HG02588 (cell line): ENCODE results near the gene ISG15.
"Not testable (repeated sequence)": the region's sequence is repeated elsewhere in the genome, so short reads cannot be mapped to it uniquely, and the experiment has no call there.

Experiments used
- ATAC-seq: cut with Tn5 transposase; IDR thresholded peaks from one replicate; pipeline ENCODE4 v1.9.1; 2021; ENCODE audit warnings: mild to moderate bottlenecking, moderate library complexity; ENCODE audit not compliant: unreplicated experiment

ISG15 gene

DNA sequence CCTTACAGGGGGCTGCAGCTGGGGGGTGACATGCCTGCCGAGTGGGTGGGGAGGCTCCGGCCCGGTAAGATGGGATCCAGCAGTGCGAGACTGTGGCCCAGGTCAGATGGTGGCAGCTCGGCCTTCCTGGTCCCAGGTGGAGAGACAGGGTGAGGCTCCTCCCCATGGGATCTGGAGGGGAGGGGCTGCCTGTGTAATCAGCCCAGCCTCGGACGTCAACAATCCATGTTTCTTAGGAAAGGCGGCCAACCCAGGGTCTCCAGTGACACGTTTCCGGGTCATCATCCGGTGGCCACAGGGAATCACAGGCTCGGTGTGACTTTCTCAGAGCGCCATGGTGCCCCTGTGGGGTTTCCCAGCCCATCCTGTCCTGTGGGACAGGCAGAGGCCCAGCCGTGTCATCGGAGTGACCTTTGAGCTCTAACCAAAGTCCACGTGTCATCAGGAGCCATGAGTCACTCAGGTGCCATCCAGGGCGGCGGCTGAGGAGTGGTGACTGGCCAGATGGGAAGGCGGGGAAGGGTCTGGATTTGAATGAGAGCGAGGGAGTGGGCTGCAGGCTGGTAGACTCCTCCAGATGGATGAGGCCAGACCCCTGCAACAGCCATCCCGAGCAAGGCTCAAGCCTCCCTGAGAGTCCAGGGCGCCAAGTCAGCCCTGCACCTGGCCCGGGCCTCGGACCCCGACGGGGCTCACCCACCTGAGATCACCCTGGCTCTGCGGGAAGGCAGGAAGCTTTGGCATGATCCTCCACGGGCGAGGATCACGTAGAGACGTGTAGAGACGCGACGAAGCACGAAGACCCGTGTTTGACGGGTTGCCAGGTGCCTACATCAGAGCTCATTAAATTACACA lies 6.8 kb upstream of the ISG15 start:
- no peak for ATAC-seq

DNA sequence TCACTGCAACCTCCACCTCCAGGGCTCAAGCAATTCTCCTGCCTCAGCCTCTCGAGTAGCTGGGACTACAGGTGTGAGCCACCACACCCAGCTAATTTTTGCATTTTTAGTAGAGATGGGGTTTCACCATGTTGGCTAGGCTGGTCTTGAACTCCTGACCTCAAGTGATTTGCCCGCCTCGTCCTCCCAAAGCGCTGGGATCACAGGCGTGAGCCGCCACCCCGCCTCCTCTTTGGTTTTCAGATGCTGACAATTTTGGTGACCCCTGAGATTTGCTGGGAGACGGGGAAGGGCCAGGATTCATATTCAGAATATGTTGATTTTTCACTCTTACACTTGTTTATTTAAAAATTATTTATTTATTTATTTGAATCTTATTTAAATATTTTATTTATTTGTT lies 3.2 kb upstream of the ISG15 start:
- ATAC-seq: not testable (repeated sequence)

DNA sequence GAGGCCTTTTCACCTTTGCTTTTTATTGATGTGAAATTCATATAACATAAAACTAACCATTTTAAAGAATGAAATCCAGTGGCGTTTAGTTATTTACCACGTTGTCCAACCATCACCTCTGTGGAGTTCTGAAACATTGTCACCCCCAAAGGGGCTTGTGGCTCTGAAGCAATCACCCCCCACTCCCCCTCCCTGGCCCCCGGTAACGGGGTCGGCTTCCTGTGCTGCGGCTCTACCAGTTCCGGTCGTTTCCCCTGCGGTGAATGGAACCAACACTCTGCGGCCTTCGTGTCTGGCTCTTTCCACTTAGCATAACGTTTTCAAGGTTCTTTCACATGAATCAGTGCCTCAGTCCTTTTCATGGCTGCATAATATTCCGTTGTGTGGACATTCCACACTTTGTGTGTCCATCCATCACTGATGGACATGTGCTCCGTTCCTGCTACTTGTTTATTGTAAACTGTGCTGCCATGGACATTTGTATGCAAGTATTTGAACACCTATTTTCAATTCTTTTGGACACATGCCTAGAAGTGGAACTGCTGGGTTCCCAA lies 1.8 kb upstream of the ISG15 start:
- ATAC-seq: no peak

DNA sequence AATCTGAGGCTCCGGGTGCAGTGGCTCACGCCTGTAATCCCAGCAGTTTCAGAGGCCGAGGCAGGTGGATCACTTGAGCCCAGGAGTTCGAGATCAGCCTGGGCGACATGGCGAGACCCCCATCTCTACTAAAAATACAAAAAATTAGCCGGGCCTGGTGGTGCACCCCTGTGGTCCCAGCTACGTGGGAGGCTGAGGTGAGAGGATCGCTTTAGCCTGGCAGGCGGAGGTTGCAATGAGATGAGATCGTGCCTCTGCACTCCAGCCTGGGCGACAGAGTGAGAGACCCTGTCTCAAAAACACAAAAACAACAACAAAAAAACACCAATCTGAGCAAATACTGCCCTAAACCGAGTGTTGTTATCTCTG lies 577 bp upstream of the ISG15 start:
- not testable (repeated sequence) for ATAC-seq

DNA sequence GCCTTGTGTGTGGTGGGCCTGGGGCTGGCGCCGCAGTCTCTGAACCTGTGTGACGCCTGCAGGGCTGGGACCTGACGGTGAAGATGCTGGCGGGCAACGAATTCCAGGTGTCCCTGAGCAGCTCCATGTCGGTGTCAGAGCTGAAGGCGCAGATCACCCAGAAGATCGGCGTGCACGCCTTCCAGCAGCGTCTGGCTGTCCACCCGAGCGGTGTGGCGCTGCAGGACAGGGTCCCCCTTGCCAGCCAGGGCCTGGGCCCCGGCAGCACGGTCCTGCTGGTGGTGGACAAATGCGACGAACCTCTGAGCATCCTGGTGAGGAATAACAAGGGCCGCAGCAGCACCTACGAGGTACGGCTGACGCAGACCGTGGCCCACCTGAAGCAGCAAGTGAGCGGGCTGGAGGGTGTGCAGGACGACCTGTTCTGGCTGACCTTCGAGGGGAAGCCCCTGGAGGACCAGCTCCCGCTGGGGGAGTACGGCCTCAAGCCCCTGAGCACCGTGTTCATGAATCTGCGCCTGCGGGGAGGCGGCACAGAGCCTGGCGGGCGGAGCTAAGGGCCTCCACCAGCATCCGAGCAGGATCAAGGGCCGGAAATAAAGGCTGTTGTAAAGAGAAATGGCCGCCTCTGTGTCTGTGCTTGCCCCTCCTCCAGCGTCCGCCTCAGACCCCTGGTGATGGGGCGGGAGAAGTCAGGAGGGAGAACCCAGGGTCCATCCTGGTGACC lies 788 bp downstream of the ISG15 start:
- ATAC-seq: no peak

DNA sequence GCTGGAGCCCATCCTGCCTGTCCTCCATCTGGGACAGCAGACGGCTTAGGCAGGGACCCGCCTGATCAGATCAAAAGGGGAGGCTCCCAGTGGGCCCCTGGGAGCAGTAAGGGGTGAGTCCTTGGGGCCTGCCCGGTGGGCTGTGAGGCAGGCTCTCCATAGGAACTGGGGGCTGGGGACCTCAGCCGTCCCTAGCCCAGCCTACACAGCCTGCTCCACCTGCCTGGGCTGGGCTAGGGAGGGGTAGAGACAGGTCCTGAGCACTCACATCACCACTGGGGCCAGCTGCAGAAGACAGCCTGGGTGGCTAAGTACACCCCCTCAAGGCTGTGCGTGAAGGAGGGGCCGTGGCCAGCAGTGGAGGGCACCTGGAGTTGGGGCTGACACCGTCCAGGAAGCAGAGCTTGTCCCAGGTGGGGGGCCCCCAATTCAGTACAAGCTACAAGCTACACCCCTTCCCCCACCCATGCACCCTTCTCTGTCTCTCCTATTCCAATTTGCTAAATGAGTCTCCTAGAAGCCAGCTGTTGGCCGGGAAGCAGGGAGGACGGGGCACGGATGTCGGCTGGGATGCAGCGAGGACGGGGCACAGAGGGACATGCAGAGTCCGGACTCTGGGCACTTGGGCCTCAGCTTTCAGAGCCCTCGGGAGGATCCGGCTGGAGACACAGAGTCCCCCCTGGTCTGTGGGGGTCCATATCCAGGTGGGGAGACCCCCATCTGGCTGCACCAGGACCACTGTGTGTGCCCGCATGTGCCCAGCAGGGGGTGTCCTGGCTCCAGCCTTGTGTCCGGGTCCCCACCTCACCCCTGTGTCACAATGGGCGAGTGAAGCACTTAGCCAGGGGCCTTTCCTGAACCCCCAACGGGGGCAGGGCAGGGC lies 1.7 kb downstream of the ISG15 start:
- ATAC-seq: no peak

DNA sequence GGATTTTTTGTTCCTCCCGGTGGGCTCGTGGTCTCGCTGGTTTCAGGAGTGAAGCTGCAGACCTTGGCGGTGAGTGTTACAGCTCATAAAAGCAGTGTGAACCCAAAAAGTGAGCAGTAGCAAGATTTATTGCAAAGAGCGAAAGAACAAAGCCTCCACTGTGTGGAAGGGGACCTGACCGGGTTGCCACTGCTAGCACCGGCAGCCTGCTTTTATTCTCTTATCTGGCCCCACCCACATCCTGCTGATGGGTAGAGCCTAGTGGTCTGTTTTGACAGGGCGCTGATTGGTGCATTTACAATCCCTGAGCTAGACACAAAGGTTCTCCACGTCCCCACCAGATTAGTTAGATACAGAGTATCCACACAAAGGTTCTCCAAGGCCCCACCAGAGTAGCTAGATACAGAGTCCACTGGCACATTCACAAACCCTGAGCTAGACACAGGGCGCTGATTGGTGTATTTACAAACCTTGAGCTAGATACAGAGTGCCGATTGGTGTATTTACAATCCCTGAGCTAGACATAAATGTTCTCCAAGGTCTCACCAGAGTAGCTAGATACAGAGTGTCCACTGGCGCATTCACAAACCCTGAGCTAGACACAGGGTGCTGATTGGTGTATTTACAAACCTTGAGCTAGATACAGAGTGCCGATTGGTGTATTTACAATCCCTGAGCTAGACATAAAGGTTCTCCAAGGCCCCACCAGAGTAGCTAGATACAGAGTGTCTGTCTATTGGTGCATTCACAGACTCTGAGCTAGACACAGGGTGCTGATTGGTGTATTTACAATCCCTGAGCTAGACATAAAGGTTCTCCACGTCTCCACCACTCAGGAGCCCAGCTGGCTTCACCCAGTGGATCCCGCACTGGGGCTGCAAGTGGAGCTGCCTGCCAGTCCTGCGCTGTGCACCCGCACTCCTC lies 4.4 kb downstream of the ISG15 start:
- ATAC-seq: not testable (repeated sequence)

DNA sequence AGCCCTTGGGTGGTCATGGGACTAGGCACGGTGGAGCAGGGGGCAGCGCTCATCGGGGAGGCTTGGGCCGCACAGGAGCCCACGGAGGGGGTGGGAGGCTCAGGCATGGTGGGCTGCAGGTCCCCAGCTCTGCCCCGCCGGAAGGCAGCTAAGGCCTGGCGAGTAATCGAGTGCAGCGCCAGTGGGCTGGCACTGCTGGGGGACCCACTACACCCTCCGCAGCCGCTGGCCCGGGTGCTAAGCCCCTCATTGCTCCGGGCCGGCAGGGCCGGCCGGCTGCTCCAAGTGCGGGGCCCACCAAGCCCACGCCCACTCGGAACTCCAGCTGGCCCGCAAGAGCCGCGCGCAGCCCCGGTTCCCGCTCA lies 5.0 kb downstream of the ISG15 start:
- ATAC-seq: not testable (repeated sequence)

DNA sequence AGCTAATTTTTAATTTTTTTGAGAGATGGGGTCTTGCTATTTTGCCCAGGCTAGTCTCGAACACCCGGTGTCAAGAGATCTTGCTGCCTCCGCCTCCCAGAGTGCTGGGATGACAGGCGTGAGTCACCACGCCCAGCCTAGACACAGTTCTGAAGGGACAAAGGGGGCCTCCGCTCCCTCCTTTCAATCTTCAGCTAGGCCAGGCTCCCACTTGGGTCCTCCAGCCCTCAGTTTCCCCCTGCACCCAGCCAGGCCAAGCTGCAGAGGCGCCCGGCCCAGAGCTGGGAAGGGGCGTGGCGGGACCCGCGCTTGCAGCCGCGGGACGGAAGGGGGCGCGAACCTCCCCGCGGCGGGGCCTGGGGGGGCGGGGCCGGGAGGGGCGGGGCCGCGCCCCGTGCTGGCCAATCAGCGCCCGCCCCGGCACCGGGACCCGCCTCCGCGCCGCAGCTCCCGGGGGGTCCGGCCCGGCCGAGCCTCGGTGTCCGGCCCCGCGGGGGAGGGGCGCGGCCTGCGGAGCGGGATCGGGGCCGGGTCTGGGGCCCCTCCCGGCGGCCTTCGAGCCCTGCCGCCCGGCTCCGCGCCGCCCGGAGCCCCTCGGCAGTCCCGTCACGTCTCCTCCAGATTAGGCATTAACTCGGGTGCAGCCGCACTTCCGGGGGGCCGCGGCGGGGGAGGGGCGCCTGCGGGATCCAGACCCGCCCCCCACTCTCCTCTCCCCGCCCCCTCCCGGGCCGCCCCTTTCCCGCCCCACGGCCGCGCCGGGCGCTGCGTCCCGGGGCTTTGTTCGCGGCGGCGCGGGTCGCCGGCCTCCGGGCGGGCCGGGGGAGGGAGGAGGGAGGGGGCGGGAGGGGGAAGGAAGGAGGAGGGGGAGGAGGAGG lies 6.1 kb downstream of the ISG15 start:
- peak; percentile 56 for ATAC-seq

DNA sequence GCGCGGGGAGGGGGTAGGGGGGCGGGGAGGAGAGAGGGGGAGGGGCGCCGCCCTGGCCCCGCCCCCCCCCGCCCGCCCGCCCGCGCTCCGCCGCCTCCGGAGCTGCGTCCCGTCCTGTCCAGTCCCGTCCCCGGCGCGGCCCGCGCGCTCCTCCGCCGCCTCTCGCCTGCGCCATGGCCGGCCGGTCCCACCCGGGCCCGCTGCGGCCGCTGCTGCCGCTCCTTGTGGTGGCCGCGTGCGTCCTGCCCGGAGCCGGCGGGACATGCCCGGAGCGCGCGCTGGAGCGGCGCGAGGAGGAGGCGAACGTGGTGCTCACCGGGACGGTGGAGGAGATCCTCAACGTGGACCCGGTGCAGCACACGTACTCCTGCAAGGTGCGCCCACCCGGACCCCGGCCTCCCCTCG lies 6.7 kb downstream of the ISG15 start, which contains the start of gene AGRN:
TSS of gene AGRN (plus strand) at position 121 of the 405 bp plus-strand sequence. CDS start at position 174, 53 bp downstream.
- ATAC-seq: peak; percentile 29

DNA sequence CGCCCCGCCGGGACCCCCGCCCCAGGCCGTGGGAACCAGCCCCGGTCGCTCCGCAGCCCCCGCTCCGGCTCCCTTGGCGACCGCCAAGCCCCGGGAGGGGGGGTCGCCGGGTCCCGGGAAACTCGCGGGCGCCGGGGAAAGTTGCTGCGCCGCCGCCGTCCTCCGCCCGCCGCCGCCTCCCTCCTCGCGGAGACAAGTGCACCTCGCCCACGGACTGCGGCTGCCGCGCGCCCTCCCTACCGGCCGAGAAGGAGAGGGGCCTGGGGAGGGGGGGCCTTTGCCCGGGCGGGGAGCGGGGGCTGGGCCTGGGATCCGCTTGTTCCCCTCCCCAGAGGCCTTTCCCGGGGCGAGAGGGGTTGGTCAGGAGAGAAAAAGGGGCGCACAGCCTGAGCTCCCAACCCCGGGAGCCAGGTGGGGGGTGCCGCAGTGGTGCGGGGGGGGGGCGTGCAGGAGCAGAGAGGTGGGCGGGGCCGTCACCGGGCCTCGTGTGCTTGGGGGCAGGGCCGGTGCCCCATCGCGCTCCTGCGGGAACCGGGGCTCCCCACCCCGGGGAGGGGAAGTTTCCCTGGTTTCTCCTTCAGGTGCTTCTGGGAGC lies 7.2 kb downstream of the ISG15 start:
- peak; percentile 8 for ATAC-seq

DNA sequence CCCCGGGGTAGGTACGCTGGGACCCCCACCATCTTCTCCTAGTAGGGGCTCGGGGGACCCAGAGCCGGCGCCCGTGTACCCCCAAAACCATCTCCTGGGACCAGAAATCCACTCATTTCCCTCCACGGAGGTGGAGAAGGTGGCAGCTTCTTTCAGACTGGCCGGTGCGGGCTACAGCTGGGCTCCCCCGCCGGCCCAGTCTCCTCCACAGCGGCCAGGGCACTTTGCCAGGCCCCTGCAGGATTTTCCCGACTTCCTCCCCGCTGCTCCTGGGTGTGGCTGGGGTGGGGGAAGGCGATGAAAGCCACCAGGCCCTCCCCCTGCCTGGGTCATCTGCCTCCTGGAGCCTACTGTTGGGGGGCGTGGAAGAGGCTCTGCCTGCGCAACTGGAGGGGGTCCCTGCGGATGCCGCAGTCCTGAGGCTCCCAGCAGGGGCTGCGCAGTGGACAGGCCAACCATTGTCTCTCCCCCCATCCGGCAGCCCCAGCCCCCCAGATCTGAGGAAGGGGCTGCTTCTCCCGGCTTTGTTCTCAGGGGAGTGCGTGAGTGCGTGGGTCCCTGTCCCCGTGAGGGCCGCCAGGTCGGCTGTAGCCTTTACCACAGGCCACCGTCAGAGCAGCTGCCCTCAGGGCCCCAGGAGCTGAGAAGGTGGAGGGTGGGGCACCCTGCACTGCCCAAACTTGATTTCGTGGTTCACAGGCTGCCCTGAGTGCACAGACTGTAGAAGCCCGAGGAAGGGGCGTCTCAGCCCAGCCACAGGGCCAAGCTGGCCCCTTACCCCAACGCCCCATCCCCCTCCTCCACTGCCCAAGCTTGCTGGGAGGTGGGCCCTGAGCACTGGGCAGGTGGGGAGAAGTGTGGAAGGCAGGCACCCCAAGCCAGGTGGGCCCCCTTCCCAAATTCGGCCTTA lies 8.0 kb downstream of the ISG15 start:
- no peak for ATAC-seq

DNA sequence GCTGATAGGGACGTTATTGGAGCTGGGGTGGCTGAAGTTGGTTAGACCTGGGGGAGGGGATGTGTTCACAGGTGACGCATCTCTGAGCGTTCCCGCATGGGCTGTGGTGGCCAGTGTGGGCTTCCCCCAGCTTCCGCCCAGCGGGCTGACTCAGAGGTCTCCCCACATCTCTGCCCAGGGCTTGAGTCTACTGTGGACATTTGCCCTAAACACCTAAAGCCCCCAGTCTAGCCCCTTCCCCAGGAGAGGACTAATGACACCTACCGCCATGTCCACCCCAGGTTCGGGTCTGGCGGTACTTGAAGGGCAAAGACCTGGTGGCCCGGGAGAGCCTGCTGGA lies 8.6 kb downstream of the ISG15 start:
- ATAC-seq: no peak

DNA sequence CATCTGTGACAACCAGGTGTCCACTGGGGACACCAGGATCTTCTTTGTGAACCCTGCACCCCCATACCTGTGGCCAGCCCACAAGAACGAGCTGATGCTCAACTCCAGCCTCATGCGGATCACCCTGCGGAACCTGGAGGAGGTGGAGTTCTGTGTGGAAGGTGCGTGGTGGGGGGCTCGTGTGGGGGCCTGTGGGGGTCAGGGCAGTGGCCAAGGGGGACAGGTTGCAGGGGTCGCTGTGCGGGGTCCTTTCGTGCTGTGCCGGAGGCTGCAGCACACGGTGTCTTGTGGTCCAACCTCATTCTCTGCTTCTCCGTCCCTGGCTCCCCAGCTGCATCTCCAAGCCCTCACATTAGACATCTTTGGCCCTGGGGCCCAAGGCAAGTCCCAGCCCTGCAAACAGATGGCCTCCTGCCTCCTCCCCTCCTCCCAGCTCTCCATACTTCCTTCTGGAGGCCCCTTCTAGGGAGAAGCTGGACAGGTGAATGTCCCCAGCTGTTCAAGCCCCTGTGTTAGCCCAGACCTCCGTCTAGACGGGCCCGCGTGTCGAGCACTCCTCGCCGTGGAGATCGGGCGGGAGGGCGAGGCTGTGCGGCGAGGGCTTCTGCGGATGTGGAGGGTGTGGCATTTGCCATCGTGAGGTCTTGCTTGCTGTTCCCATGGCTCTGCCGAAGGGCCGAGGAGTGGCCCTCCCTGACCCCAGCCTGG lies 9.2 kb downstream of the ISG15 start:
- no peak for ATAC-seq

DNA sequence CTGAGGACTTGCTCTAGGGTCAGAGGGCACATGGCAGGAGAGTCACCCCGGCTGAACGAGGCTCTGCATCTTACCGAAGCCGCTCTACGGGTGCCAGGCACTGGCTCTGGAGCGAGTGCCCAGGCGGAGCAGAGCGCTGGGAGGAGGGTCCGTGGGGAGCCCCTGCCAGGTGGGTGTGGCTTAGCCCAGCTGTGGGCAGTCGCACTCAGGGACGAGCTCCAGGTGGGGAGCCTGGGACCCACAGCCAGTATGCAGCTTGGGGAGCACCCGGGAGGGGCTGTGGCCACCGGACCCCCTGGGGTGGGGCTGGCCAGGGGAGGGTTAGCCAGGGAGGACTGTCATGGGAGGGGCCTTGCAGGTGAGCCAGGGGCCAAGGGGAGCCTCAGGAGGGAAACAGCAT lies 10.4 kb downstream of the ISG15 start:
- ATAC-seq: no peak

DNA sequence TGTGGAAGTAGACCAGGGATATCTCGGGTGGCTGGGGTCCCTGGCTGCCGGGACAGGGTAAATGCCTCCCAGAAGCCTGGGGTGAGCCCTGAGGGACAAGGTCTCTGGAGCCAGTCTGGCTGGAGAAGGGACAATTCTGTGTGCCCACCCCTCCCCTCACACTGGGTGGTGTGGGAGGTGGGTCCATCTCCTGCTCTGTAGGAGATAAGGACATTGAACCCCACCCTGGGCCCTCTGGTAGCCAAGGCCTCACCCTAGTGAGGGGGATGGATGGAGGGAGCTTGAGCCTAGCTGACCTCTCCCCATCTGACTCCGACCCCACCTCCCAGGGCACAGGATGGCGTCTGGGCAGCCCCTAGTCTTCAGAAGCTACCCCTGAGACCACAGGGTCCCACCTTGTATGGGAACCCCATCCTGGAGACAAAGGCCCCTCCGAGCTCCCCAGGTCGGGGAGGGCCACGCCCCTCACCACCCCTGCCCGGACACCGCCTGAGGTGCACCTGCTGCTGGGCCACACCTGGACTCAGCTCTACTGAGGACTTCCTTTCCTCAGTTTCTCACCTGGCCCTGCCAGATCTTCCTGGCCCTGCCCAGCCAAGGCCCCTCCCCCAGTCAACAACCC lies 11.0 kb downstream of the ISG15 start:
- ATAC-seq: no peak
